Fibroblast of lung (primary cell): ENCODE measurements around the gene MAT2A.

ENCODE experiments used
- EZH2 ChIP-seq: IDR thresholded peaks from 2 replicates; pipeline ENCODE4 v1.5.1; 2012; ENCODE audit warnings: low read length, control low read depth, mild to moderate bottlenecking; ENCODE audit errors: missing control alignments
- TF ChIP-seq, protein P1 (sequence below), 2 donors: IDR thresholded peaks in 1 of 2; conservative IDR thresholded peaks in 1 of 2; 1 replicate in 1 of 2; 2 replicates in 1 of 2; pipeline ENCODE4 v1.5.1; 2011 to 2012; ENCODE audit warnings: low read length in 2 of 2, control low read depth in 1 of 2, inconsistent platforms in 1 of 2, low read depth in 1 of 2, mild to moderate bottlenecking in 1 of 2

DNA sequence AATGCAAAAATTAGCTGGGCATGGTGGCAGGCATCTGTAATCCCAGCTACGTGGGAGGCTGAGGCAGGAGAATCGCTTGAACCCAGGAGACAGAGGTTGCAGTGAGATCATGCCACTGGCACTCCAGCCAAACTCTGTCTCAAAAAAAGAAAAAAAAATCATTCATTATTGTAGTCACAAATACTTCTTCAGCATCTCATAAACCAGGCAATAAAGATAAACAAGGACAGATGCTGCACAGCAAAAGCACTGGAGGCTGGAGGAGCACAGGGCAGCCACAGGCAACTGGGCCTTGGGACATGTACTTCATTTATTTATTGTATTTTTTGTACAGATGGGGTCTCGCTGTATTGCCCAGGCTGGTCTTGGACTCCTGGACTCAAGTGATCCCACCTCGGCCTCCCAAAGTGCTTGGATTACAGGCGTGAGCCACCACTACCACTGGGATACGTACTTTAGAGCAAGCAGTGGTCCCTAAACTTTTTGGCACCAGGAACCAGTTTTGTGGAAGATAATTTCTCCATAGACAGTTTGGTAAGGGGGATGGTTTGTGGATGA is 16.8 kb upstream of the MAT2A start:
- TF ChIP-seq, protein P1, sequence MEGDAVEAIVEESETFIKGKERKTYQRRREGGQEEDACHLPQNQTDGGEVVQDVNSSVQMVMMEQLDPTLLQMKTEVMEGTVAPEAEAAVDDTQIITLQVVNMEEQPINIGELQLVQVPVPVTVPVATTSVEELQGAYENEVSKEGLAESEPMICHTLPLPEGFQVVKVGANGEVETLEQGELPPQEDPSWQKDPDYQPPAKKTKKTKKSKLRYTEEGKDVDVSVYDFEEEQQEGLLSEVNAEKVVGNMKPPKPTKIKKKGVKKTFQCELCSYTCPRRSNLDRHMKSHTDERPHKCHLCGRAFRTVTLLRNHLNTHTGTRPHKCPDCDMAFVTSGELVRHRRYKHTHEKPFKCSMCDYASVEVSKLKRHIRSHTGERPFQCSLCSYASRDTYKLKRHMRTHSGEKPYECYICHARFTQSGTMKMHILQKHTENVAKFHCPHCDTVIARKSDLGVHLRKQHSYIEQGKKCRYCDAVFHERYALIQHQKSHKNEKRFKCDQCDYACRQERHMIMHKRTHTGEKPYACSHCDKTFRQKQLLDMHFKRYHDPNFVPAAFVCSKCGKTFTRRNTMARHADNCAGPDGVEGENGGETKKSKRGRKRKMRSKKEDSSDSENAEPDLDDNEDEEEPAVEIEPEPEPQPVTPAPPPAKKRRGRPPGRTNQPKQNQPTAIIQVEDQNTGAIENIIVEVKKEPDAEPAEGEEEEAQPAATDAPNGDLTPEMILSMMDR (conservative IDR thresholded peaks at IDR 0.05 in 1 of 2, IDR thresholded peaks at IDR 0.05 in 1 of 2; ENCODE audit: low read depth in 1 of 2, low read length in 2 of 2) = no peak
- no peak for TF ChIP-seq EZH2
